Stimulated activated CD4-positive, alpha-beta T cell treated with anti-CD3 and anti-CD28 coated beads, Interleukin-15, amount 100 ng/mL, for 48 hours (primary cell): Measurements from ENCODE around the gene KCNA1.

Experiments
- DNase-seq, 2 donors: peaks; one replicate each; pipeline ENCODE4 v3.0.0-alpha.2; 2020; ENCODE audit warnings: low read depth in 2 of 2

Gene KCNA1

GRCh38 chr12:4911316-4911994, 1.8 kb downstream of the KCNA1 start:
- DNase-seq: no peak

DNA sequence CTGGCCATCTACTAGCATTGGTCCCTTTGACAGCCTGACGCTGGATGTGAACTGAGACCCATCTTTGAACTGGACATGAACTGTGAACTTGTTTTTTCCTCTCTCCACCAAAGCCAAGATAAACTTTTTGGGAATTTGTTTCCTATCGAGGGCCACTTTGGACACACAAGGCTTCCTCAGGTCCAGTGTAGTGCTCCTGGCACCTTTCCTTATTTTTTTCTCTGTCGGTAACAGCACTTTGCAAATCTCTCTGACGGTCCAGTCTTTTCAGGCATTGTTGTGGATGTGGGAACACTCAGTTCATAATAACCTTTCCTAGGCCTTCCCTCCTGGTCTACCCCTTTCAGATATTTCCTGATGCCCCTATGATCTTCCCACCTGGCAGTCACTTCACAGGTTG, 5.0 kb downstream of the KCNA1 start:
- DNase-seq: no peak

- no peak for DNase-seq
Measured at GRCh38 chr12:4915752-4916151, 6.0 kb downstream of the KCNA1 start.

GRCh38 chr12:4918950-4919660, 9.4 kb downstream of the KCNA1 start:
- no peak for DNase-seq

GRCh38 chr12:4932576-4932975, 22.9 kb downstream of the KCNA1 start:
- DNase-seq: no peak

- no peak for DNase-seq
Measured at GRCh38 chr12:4933411-4933810, 23.7 kb downstream of the KCNA1 start.

DNA sequence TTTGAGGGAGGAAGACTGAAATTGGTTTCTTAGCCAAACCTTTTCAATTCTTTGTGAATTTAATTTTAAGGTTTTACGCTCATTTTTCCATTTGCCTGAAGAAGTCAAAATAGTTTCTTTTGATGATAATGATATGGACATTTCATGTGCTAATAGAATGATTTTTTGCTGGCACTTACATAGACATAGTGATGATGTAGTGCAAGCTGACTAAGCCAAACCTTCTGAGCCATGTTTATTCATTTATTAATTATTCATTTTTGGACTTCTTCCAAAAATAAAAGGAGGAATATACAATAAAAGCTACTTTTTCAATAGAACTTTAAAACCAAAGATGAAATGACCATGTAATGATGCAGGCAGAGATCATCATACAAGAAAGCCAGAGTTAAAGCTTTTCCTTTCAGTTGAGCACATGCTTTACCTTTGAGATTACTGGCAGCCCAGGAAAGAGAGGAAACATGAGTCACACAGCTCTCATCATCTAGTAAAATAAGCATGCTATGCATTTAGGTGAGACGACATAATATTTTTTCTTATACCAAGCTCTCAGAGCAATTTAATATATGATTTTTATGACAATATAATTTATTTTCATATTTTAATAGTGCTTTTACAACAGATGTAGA, 24.8 kb downstream of the KCNA1 start:
- DNase-seq: no peak

- no peak for DNase-seq
Measured at GRCh38 chr12:4938900-4939299, 29.2 kb downstream of the KCNA1 start.

DNA sequence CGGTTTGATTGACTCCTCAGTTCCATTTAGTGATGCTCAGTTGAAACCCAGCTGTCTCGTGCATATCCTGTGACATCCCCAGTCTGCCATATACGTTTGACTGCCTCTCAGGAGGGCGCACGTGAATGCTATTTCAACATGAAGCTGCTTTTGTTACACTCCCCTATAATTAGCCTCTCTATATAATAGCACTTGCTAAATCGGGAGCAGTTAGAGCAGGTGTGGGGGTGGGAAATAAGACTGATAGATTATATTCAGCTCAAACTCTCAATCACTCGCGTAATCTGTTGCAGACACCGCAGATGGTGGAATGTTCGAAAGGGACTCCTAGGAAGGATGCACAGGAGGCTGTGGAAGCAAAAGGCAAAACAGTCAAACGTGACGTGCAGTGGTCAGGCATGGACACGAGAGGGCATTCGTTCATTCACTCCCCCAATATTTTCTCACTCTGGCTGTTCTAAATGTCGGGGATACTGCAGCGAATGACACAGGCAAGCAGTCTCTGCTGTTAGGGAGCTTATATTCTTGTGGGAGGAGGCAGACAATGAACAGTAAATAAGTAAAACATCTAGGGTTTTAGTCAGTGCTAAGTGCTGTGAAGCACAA, 29.8 kb downstream of the KCNA1 start:
- no peak for DNase-seq

DNA sequence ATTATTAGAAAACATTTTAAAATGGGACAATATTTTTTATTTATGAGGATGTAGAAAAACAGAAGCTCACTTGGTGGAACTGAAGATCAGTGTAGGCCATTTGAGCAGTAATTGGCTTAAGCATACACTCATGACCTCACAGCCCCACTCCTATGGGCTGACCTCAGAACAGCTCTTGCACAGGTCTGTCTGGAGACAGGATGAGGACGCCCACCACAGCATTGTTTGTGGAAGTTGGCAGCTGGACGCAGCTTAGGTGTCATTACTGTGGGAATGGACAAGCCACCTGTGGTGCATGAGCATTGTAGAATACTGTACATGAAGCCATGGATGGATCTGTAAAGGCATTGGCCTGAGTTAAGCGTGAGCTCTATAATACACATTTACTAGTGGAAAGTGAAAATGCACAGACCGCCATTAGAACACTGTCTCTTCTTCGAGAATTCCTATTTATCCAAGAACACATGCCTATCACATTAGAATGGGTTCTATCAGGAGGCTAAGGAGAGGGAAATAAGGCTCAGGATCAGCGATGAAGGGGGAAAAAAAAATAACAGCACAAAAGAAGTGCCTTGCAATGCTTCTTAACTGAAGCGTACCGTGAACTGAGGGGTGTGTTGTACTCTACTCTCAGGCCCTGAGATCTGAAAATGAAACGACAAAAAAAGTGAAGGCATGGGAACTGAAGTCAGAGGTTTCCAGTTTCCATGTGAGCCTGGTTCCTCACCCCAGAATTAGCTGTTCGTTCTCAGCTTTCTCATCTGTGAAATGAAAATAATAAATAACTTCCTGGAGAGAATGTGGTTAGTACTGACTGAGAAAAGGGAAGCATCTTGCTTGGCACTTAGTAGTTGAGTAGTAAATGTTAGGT, 33.6 kb downstream of the KCNA1 start:
- no peak for DNase-seq

DNA sequence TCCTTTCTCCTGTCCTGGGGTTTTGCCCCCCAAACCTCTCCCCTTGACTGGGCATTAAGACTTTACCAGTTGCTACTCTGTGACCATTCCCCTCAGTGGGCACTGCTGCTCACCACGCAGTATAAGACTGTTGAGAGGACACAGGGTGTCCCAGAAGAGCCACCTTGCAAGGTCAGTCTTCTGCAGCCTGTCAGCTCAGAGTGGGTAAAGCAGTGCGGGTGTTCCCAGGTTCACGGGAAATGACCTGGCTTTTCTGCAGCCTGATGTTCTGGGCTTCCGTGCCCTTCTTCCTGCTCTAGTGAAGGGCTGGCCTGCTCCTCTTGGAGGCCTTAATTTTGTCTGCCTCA, 34.2 kb downstream of the KCNA1 start:
- no peak for DNase-seq

DNA sequence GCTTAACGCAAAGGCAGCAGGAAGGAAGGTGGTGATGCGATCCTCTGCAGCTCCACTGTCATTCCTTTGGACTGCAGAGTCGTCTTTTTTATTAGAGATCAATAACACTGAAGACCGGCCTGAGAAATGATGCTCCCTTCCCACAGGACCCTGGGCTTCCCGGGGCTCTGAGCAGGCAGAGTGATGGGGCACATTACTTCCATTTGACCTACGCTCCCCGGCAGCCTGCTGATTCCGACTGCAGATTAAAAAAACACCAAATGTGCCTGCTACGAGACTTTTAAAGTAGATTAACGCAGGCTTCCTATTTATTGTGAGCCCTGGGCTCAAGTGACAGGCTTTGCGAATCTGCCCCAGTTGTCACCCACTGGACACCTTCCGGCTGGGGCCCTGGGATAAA, 37.5 kb downstream of the KCNA1 start:
- DNase-seq: no peak

GRCh38 chr12:4951083-4951482, 41.4 kb downstream of the KCNA1 start:
- no peak for DNase-seq

GRCh38 chr12:4951601-4952000, 41.9 kb downstream of the KCNA1 start:
- DNase-seq: no peak

DNA sequence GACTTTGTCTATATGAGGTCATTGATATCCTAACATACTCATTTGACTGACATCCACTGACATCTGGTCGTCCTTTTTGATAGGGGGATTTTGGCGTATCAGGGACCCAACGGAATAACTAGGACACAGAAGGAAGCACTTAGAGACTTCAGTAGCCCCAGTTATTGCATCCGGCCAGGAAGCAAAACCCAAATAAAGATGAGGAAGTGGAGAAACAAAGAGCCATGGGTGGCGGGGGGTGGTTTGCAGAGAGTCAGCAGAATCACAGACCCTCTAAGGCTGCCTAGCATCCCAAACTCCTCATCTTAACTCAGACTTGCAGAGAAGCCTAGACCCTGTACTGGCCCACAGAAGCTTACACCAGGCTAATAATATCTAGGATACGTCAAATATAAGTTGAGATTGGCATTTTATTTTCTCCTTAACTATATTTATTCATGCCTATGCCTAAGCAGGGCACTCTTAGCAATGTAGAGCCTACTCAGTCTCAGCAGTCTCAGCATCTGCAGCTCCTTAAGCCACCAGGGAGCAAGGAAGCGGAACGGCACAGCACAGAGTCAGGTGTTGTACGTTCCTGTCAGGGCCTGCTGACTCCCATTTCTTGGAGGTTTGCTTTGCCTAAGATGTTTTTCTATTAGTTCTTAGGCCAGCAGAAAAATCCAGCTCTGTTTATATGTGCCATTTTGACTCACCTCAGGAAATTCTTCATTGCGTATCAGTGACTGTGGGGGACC, 45.1 kb downstream of the KCNA1 start:
- DNase-seq: no peak

- no peak for DNase-seq
Measured at GRCh38 chr12:4956054-4956453, 46.3 kb downstream of the KCNA1 start.

- DNase-seq: no peak
Measured at GRCh38 chr12:4956968-4957367, 47.3 kb downstream of the KCNA1 start.

GRCh38 chr12:4957761-4958160, 48.1 kb downstream of the KCNA1 start:
- DNase-seq: no peak

GRCh38 chr12:4958697-4959375, 49.1 kb downstream of the KCNA1 start:
- DNase-seq: no peak

DNA sequence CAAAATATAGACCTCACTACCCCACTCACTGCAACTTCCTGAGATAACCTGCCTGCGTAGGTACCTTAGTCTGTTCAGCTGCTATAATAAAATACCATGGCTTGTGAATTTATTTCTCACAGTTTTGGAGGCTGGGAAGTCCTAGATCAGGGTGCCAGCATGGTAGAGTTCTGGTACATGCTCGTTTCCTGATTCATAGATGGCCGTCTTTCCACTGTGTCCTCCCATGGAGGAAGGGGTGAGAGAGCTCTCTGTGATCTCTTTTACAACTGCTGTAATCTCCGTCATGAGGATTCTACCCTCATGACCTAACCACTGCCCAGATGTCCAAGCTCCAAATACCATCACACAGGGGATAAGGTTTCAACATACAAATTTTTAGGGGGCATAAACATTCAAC, 49.7 kb downstream of the KCNA1 start:
- no peak for DNase-seq

DNA sequence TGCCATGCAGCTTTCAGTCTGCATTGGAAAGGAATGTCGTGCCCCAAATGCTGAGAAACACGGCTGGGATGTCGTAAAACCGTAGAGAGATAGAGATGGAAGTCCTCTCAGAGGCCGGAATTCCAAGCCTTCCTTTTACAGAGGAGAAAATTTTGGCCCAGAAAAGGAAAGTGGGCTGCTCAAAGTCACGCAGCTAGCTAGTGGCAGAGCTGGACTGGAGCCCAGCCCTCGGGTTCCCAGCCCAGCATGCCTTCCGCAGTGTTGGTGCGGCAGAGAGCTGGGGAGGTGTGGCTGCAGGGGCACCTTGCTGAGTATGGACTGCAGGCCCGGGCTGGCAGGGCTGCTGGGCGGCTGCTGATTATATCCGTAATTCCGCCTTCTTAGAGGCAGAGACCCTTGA, 50.3 kb downstream of the KCNA1 start:
- DNase-seq: no peak
